ENCODE data around the gene DHRS7B.

The DHRS7B gene

DNA sequence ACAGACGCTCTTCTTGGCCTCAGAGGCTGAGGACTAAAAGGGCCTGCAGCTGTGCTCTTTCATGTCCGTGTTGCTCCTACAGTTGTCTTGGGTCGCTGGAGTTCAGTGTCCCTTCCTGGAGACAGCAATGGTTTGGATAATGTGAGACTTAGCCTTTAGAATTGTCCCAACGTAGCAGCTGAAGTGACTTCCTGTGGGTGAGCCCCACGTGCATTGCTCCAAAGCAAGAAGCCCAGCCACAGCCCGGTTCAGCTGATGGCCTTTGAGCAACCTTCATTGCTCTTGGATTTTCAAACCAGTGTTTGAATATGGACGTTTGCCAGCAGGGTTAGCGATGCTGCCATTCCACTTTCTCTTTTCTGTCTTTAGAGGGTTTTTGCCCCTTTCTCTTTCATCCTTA lies 67.5 kb downstream of the DHRS7B start:
- no peak for TF ChIP-seq POLR2A (IDR thresholded peaks at IDR 0.05; ENCODE audit: extremely low read depth, insufficient read length)
- TF ChIP-seq MYC (IDR thresholded peaks at IDR 0.05; ENCODE audit: low read depth, low read length), result no peak
- no peak for TF ChIP-seq MAX (IDR thresholded peaks at IDR 0.05; ENCODE audit: low read depth, low read length)
- TF ChIP-seq CTCF (IDR thresholded peaks at IDR 0.05; ENCODE audit: low read depth, low read length), result no peak
- no peak for DNase-seq (ENCODE audit: low read depth)
- H3K4me3 ChIP-seq (ENCODE audit: low read depth, low read length), result no peak overlapping the region

- DNase-seq (ENCODE audit: low read depth), result no peak
- no peak overlapping the region for H3K4me3 ChIP-seq (ENCODE audit: low read depth, low read length)
- TF ChIP-seq MAX (IDR thresholded peaks at IDR 0.05; ENCODE audit: low read depth, low read length) (no peak), CTCF (IDR thresholded peaks at IDR 0.05; ENCODE audit: low read depth, low read length) (no peak), MYC (IDR thresholded peaks at IDR 0.05; ENCODE audit: low read depth, low read length) (no peak), POLR2A (IDR thresholded peaks at IDR 0.05; ENCODE audit: extremely low read depth, insufficient read length) (no peak)
These were observed 67.9 kb downstream of the DHRS7B start for GRCh38 chr17:21194703-21195102.

DNA sequence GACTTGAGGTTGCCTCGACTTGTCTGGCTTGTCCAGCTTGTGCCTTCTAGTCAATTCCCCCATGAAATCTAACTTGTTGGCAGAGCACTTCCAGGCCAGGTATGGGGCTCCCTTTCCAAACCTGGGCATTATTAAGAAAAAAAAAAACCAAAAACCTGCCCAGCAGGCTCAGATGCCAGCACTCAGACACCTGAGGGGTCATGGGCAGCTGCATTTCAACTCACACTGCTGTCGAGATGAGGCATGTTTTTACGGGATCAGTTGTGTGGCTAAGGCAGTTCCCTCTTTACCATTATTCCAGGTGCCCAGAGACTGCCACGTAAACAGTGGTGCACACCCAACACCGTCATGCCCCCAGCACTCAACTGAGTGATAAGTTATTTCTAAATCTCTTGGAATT lies 69.4 kb downstream of the DHRS7B start:
- TF ChIP-seq CTCF (IDR thresholded peaks at IDR 0.05; ENCODE audit: low read depth, low read length) (no peak), POLR2A (IDR thresholded peaks at IDR 0.05; ENCODE audit: extremely low read depth, insufficient read length) (no peak), MAX (IDR thresholded peaks at IDR 0.05; ENCODE audit: low read depth, low read length) (no peak), MYC (IDR thresholded peaks at IDR 0.05; ENCODE audit: low read depth, low read length) (no peak)
- no peak overlapping the region for H3K4me3 ChIP-seq (ENCODE audit: low read depth, low read length)
- DNase-seq (ENCODE audit: low read depth), result no peak

- no peak overlapping the region for H3K4me3 ChIP-seq (ENCODE audit: low read depth, low read length)
- no peak for DNase-seq (ENCODE audit: low read depth)
- TF ChIP-seq POLR2A (IDR thresholded peaks at IDR 0.05; ENCODE audit: extremely low read depth, insufficient read length) (no peak), MAX (IDR thresholded peaks at IDR 0.05; ENCODE audit: low read depth, low read length) (no peak), CTCF (IDR thresholded peaks at IDR 0.05; ENCODE audit: low read depth, low read length) (no peak), MYC (IDR thresholded peaks at IDR 0.05; ENCODE audit: low read depth, low read length) (no peak)
These were observed 71.6 kb downstream of the DHRS7B start for GRCh38 chr17:21198411-21198810.

GRCh38 chr17:21199311-21199710 lies 72.5 kb downstream of the DHRS7B start:
- no peak overlapping the region for H3K4me3 ChIP-seq (ENCODE audit: low read depth, low read length)
- DNase-seq (ENCODE audit: low read depth), result no peak
- TF ChIP-seq CTCF (IDR thresholded peaks at IDR 0.05; ENCODE audit: low read depth, low read length) (no peak), POLR2A (IDR thresholded peaks at IDR 0.05; ENCODE audit: extremely low read depth, insufficient read length) (no peak), MAX (IDR thresholded peaks at IDR 0.05; ENCODE audit: low read depth, low read length) (no peak), MYC (IDR thresholded peaks at IDR 0.05; ENCODE audit: low read depth, low read length) (no peak)

DNA sequence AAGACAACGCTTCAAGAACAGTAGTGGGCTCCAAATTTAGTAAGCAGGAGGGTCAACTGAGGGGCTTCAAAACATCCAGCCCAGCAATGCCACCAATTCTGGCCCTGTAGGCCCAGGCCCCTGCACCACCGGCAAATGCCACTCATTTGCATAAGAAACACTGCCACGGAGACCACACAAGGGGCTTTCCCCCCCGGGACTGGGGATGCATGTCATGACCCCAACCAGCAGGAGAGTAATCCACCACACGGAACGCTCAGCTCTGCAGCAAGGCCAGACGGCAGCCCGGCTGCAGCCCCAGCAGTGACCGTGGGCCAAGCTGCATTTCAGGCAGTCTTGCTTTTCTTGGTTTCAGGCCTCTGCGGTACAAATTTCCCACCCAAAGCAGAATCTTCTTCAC lies 73.1 kb downstream of the DHRS7B start:
- no peak for TF ChIP-seq CTCF (IDR thresholded peaks at IDR 0.05; ENCODE audit: low read depth, low read length)
- TF ChIP-seq MYC (IDR thresholded peaks at IDR 0.05; ENCODE audit: low read depth, low read length), result no peak
- TF ChIP-seq POLR2A (IDR thresholded peaks at IDR 0.05; ENCODE audit: extremely low read depth, insufficient read length), result no peak
- no peak for TF ChIP-seq MAX (IDR thresholded peaks at IDR 0.05; ENCODE audit: low read depth, low read length)
- H3K4me3 ChIP-seq (ENCODE audit: low read depth, low read length), result no peak overlapping the region
- no peak for DNase-seq (ENCODE audit: low read depth)
